ENCODE measurements around the gene COG5.

The COG5 gene

DNA sequence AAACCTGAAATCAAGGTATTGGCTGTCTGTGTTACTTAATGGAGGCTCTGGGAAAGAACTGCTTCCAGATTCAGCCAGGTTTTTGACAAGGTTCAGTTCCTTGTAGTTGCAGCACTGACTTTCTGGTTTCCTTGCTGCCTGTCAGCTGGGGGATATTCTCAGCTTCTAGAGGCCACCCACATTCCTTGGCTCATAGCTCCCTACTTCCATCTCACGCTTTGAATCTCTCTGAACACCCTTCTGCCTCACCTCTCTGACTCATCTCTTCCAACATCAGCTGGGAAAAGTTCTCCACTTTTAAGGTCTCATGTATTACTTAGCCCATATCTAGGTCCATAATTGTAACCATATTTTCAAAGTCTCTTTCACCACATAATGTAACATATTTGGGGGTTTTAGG is 116.7 kb downstream of the COG5 start:
- Histone ChIP-seq H3K27ac (no peak overlapping the region), H3K4me3 (no peak overlapping the region)
- TF ChIP-seq, protein P1, sequence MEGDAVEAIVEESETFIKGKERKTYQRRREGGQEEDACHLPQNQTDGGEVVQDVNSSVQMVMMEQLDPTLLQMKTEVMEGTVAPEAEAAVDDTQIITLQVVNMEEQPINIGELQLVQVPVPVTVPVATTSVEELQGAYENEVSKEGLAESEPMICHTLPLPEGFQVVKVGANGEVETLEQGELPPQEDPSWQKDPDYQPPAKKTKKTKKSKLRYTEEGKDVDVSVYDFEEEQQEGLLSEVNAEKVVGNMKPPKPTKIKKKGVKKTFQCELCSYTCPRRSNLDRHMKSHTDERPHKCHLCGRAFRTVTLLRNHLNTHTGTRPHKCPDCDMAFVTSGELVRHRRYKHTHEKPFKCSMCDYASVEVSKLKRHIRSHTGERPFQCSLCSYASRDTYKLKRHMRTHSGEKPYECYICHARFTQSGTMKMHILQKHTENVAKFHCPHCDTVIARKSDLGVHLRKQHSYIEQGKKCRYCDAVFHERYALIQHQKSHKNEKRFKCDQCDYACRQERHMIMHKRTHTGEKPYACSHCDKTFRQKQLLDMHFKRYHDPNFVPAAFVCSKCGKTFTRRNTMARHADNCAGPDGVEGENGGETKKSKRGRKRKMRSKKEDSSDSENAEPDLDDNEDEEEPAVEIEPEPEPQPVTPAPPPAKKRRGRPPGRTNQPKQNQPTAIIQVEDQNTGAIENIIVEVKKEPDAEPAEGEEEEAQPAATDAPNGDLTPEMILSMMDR (IDR thresholded peaks at IDR 0.05), result no peak
- DNase-seq (ENCODE audit: low spot score), result no peak

DNA sequence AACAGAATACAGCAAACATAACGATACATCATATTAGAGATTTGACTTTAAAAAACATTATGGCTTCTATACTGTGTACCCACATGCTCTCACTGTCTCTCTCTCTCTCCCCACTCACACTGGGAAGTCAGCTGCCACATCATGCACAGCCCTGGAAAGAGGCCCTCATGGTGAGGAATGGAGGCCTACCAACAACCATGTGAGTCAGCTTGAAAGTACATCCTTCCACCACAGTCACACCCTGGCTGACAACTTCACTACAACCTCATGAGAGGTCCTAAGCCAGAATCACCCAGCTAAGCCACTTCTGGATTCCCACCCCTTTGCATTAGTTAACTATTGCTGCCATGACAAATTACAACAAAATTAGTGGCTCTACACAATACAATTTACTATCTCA is 117.2 kb downstream of the COG5 start:
- no peak for DNase-seq (ENCODE audit: low spot score)
- Histone ChIP-seq H3K27ac (no peak overlapping the region), H3K4me3 (no peak overlapping the region)
- TF ChIP-seq, protein P1 (IDR thresholded peaks at IDR 0.05), result no peak

DNA sequence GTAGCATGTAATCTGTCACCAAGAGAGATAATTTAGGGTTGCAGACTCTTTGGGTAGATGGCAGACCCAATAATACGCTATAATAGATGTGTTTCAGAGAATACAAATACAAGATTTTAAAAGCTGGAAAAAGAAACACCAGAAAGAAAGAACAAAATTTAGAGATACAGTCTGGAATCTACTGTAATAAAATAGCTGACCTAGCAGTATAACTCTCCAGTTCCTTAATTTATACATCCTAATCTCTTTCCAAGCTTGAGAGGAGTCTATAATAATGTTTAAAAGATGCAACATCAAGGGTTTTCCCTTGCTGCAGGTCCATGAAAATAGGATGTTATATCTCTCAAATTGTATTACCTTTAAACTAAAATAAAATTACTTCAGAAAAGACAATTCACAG is 121.0 kb downstream of the COG5 start:
- DNase-seq (ENCODE audit: low spot score), result no peak
- H3K4me3 ChIP-seq, result no peak overlapping the region
- TF ChIP-seq, protein P1 (IDR thresholded peaks at IDR 0.05), result no peak
- no peak overlapping the region for H3K27ac ChIP-seq

DNA sequence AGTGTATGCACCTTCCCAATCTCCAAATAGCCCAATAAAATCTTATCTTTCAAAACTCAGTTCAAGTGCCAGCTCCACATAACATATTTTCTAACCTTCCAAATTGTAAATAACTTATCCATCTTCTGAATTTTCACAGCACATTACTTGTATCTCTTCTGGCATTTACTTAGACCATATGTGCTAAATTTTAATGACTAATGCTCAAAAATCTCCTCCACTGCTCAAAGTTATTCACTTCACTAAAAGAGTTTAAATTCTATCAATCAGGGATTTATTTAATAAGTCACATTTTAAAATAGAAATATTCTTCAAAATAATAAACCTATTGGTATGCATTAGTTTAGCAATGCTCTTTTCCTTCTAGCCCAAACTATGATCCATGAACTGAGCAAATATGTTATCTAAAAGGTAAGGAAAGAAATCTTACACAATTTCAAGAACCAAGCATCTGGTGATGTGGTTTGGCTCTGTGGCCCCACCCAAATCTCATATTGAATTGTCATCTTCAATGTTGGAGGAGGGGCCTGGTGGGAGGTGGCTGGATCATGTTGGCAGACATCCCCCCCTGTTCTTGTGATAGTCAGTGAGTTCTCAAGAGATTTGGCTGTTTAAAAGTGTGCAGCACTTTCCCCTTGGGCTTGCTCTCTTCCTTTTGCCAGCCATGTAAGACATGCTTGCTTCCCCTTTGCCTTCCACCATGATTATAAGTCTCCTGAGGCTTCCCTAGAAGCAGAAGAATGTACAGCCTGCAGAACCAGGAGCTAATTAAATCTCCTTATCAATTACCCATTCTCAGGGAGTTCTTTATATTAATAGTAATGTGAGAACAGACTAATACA is 121.9 kb downstream of the COG5 start:
- no peak for DNase-seq (ENCODE audit: low spot score)
- TF ChIP-seq, protein P1 (IDR thresholded peaks at IDR 0.05), result no peak
- Histone ChIP-seq H3K27ac (no peak overlapping the region), H3K4me3 (no peak overlapping the region)

DNA sequence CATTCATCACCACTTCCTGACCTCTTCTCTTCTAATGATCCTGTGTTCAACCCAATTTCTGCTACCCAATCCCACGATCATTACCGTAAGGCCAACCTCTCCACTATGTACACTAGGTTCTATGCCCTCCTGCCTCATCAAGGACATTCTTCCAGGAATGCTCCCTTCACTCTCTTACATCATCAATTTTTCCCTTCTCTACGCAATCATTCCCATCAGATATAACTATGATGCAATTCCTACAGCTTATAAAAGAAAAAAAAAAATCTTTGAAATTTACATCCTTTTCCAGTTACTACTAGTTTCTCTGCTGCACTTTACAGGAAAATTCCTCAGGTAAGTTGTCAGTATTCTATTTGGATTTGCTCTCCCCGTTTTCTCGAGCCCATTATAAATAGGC is 124.7 kb downstream of the COG5 start:
- DNase-seq (ENCODE audit: low spot score), result no peak
- Histone ChIP-seq H3K4me3 (no peak overlapping the region), H3K27ac (no peak overlapping the region)
- TF ChIP-seq, protein P1 (IDR thresholded peaks at IDR 0.05), result no peak

DNA sequence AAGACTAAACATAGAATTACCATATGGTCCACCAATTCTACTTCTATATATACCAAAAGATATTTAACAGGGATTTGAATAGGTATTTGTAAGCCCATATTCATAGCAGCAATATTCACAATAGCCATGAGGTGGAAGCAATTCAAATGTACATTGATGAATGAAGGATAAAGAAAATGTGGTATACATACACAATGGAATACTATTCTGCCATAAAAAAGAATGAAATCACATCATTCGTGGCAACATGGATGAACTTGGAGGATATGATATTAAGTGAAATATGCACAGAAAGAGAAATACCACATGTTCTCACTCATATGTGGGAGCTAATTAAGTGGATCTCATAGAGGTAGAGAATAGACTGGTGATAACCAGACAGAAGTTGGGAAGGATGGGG is 128.0 kb downstream of the COG5 start:
- no peak for DNase-seq (ENCODE audit: low spot score)
- H3K4me3 ChIP-seq, result no peak overlapping the region
- TF ChIP-seq, protein P1 (IDR thresholded peaks at IDR 0.05), result no peak
- no peak overlapping the region for H3K27ac ChIP-seq

DNA sequence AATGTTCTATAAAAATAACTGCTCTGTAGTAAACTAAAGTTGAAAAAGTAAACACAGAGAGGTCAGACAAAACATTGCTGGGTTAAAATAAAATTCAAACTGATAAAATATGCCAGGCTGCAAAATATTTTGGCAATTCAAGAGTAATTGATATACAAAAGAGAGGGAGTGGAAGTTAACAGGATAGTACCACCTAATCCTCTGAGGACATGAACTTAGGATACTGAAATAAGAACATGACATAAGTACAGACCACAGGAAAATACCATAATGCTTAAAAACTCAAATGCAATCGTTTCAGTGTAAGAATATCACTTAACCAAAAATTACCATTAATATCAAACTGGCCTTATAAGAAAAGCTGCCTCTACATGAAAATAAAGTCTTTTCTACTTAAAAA is 131.5 kb downstream of the COG5 start:
- H3K4me3 ChIP-seq, result no peak overlapping the region
- TF ChIP-seq, protein P1 (IDR thresholded peaks at IDR 0.05), result no peak
- no peak overlapping the region for H3K27ac ChIP-seq
- no peak for DNase-seq (ENCODE audit: low spot score)

Data from coronary artery (tissue), 2 donors.